K562 (cell line): ENCODE results near the gene ZCCHC24. TPM values are rescaled to one million over a fixed set of nuclear protein-coding genes. Genes with fewer than 3 reads are reported as not detected.

Experiments
- ATAC-seq: fragments of 200-7000 bp; cut with Tn5 transposase; 3 replicates; pipeline ENCODE4 v1.9.1; 2020; ENCODE audit warnings: moderate library complexity
- BruUV-seq: library from RNA; stranded (reverse); fragments of 400-500 nt; replicated peaks from 2 replicates; lab custom pipeline; 2021; lab: Mats Ljungman, UMichigan
- CTCF ChIA-PET: fragments of 300-600 bp; formaldehyde crosslinking; extraction: SDS; loops from one replicate; lab custom pipeline; 2021; ENCODE audit warnings: low intra/inter-chr PET ratio; lab: Yijun Ruan, JAX
- POLR2A ChIA-PET: fragments of 300-600, 350-650 bp; sonication (Branson Sonifier 250); formaldehyde crosslinking; extraction: SDS; loops from one replicate; lab custom pipeline; 2021; ENCODE audit warnings: antibody characterized with exemption, inconsistent platforms; lab: Yijun Ruan, JAX
- DNase-seq, 4 experiments: peaks; one replicate each; pipeline versions ENCODE4 v3.0.0 to v3.0.0-alpha.2; 2011 to 2018; ENCODE audit warnings: low spot score in 3 of 4, mixed read lengths in 3 of 4; ENCODE audit errors: extremely low read depth in 1 of 4
- FAIRE-seq: peaks from 2 replicates; lab custom pipeline; 2011; peaks lifted over from hg19 to GRCh38; lab: Jason Lieb, UNC
- H2AFZ ChIP-seq: 2 replicates; pipeline ENCODE4 v1.6.0; 2011; ENCODE audit warnings: low read depth, low read length, control low read depth, inconsistent platforms
- H3K27ac ChIP-seq: fragments of 200-600 bp; 3 replicates; pipeline ENCODE4 v1.8.0; 2011; ENCODE audit warnings: low read depth, mild to moderate bottlenecking, control low read depth, inconsistent platforms, low read length, moderate library complexity, mixed read lengths; ENCODE audit errors: extremely low read depth
- H3K27me3 ChIP-seq, 2 experiments: fragments of 300-600 bp in 1 of 2; 2 replicates in 1 of 2; 3 replicates in 1 of 2; pipeline versions ENCODE4 v1.6.0 to v1.8.0; 2011; ENCODE audit warnings: inconsistent platforms in 2 of 2, low read length in 2 of 2, mild to moderate bottlenecking in 1 of 2, mixed read lengths in 1 of 2, moderate library complexity in 1 of 2; ENCODE audit not compliant: control insufficient read depth in 2 of 2, insufficient read depth in 2 of 2
- H3K36me3 ChIP-seq: fragments of 300-600 bp; 3 replicates; pipeline ENCODE4 v1.8.0; 2011; ENCODE audit warnings: mild to moderate bottlenecking, low read length, inconsistent platforms; ENCODE audit not compliant: control insufficient read depth, insufficient read depth
- H3K4me1 ChIP-seq, 2 experiments: fragments of 200-600 bp in 1 of 2; replicated peaks in 1 of 2; 2 replicates in 1 of 2; 3 replicates in 1 of 2; pipeline versions ENCODE4 v1.5.1 to v1.8.0; 2011; ENCODE audit warnings: inconsistent platforms in 2 of 2, low read length in 2 of 2, mild to moderate bottlenecking in 1 of 2, mixed read lengths in 1 of 2, moderate library complexity in 1 of 2; ENCODE audit not compliant: control insufficient read depth in 2 of 2, insufficient read depth in 2 of 2
- H3K4me2 ChIP-seq: 2 replicates; pipeline ENCODE4 v1.6.1; 2011; ENCODE audit warnings: low read length, control low read depth, inconsistent platforms, mixed read lengths; ENCODE audit not compliant: insufficient read depth
- H3K4me3 ChIP-seq: fragments of 200-600 bp; sonication (generic), shearing (Covaris generic); 2 replicates; pipeline ENCODE4 v1.5.1; 2016; ENCODE audit warnings: control low read depth, inconsistent platforms
- H3K79me2 ChIP-seq: fragments of 200-600 bp; 3 replicates; pipeline ENCODE4 v1.8.0; 2011; ENCODE audit warnings: low read length, inconsistent platforms; ENCODE audit not compliant: control insufficient read depth, insufficient read depth
- H3K9ac ChIP-seq, 2 experiments: 2 replicates each; pipeline versions ENCODE4 v1.6.0 to v1.6.1; 2011; ENCODE audit warnings: low read depth in 2 of 2, low read length in 2 of 2, control low read depth in 1 of 2, inconsistent platforms in 1 of 2, mild to moderate bottlenecking in 1 of 2, mixed read lengths in 1 of 2; ENCODE audit not compliant: insufficient read depth in 1 of 2
- H3K9me1 ChIP-seq: one replicate; pipeline ENCODE4 v1.6.0; 2011; ENCODE audit warnings: inconsistent platforms, mild to moderate bottlenecking, low read length, moderate library complexity; ENCODE audit not compliant: control insufficient read depth, insufficient read depth
- H3K9me3 ChIP-seq: replicated peaks from 2 replicates; pipeline ENCODE4 v1.5.1; 2011; ENCODE audit warnings: low read depth, low read length, inconsistent platforms; ENCODE audit not compliant: control insufficient read depth, insufficient read depth
- H4K20me1 ChIP-seq: replicated peaks from 2 replicates; pipeline ENCODE4 v1.6.1; 2011; ENCODE audit warnings: low read length, inconsistent platforms, mixed read lengths; ENCODE audit not compliant: control insufficient read depth, insufficient read depth
- PTTG1 ChIP-seq: fragments of 450-650 bp; IDR thresholded peaks from 2 replicates; pipeline ENCODE4 v1.6.1; 2016; ENCODE audit warnings: low read depth, mild to moderate bottlenecking, missing genetic modification characterization, missing compliant biosample characterization
- XRCC4 ChIP-seq: IDR thresholded peaks from one replicate; pipeline ENCODE4 v1.6.1; 2011; ENCODE audit not compliant: insufficient read depth, insufficient read length; ENCODE audit errors: extremely low read depth
- WGBS: fragments of 100-300 bp; shearing (Covaris generic); methylation state at CpG from one replicate; pipeline ENCODE4 v1.1.6; 2016; ENCODE audit warnings: low coverage, mixed read lengths; ENCODE audit not compliant: insufficient coverage; ENCODE audit errors: missing lambda C conversion rate; 5-methylcytosine and 5-hydroxymethylcytosine counted together
- in situ Hi-C: fragments of 300-500 bp; cut with MboI; formaldehyde crosslinking; loops from 4 replicates; pipeline ENCODE4 v1.15.0; 2018; ENCODE audit warnings: inconsistent platforms, mixed read lengths
- intact Hi-C: fragments of 100-400 bp; cut with micrococcal nuclease; formaldehyde crosslinking; loops from 2 replicates; pipeline ENCODE4 v1.14.2; 2022
- polyA plus RNA-seq, 8 experiments: library from polyadenylated mRNA; depleted of rRNA in 4 of 8; stranded (reverse) in 5 of 8; unstranded in 3 of 8; fragments of >200 nt; fragmentation: Nextera tagmentation in 2 of 8; fragmentation: Illumina TruSeq in 1 of 8; extraction: Ambion mirVana in 2 of 8; extraction: Trizol in 1 of 8; gene quantifications; 2 replicates each; pipeline versions ENCODE4 v1.2.1 to v1.2.3, GENCODE V29; 2011 to 2014; ENCODE audit warnings: inconsistent platforms in 1 of 8, missing spikeins in 1 of 8
- total RNA-seq, 7 experiments: library from RNA; depleted of rRNA in 6 of 7; stranded (reverse); fragments of >200 nt in 6 of 7; fragmentation: Illumina TruSeq in 2 of 7; extraction: Trizol in 2 of 7; gene quantifications; 2 replicates each; pipeline versions ENCODE4 v1.2.1 to v1.2.3, GENCODE V29; 2011 to 2021; ENCODE audit warnings: low replicate concordance in 1 of 7
- TF ChIP-seq, protein P1 (sequence below): fragments of 250-450 bp; sonication (Bioruptor Pico); IDR thresholded peaks from 2 replicates; pipeline ENCODE4 v1.5.1; 2021; ENCODE audit warnings: mild to moderate bottlenecking

Gene ZCCHC24
- total and polyA plus RNA-seq, 9 of the 15 experiments (the other 6 are each of a cell fraction or from before 2014, with no cell fraction given) = 0.84 to 11.0 (median 4.6) TPM

DNA sequence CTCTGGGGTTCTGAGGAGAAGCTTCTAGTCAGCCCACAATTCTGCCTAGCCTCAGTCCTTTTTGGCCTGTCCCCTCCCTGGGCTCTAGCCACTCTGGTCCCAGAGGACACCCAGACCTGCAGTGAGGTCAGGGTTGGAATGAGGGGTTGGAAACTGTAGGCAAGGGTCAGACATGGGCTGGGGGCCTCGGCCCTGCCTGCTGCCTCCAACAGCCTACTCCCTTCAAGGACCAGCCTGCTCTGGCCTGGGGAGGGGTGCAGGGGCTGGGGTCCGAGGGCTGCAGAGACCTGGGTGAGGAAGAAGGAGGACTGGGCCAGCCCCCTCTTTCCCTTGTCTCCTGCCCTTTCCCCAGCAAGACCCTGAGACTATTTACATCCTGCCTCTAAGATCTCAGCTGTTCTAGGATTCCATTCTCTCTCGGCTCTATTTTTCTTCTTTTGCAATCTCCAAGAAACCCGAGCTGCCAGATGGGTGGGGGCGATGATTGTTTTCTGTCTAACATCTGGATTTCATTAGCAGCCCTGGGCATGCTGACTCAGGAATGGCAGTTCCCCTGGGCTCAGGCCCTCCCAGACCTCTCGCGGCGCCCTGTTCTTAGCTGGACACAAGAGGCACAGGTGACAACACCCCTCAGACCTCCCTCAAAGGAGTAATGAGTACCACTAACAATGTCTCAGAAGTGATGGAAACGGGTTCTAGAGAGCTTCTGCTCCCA lies 23.1 kb downstream of the ZCCHC24 start:
- Histone ChIP-seq H2AFZ (no peak overlapping the region), H3K4me2 (no peak overlapping the region), H3K79me2 (no peaks in the 10 kb centered on the region), H3K4me1 (peaks cover 0 to 5% of the 10 kb centered on the region in 2 experiments; a peak in 1 of 5 replicates), H3K9ac (no peak overlapping the region), H3K27ac (no peak overlapping the region), H4K20me1 (no peaks in the 10 kb centered on the region), H3K9me3 (no peaks in the 10 kb centered on the region), H3K36me3 (no peaks in the 10 kb centered on the region; the same call in 2 of the 3 replicates), H3K27me3 (no peaks in the 10 kb centered on the region), H3K4me3 (no peak overlapping the region), H3K9me1 (no peaks in the 10 kb centered on the region)
- TF ChIP-seq XRCC4 = no peak
- TF ChIP-seq, protein P1, sequence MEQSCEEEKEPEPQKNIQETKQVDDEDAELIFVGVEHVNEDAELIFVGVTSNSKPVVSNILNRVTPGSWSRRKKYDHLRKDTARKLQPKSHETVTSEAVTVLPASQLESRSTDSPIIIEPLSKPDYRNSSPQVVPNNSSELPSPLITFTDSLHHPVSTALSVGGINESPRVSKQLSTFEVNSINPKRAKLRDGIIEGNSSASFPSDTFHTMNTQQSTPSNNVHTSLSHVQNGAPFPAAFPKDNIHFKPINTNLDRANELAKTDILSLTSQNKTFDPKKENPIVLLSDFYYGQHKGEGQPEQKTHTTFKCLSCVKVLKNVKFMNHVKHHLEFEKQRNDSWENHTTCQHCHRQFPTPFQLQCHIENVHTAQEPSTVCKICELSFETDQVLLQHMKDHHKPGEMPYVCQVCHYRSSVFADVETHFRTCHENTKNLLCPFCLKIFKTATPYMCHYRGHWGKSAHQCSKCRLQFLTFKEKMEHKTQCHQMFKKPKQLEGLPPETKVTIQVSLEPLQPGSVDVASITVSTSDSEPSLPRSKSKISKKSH (CRISPR knock-in tag) = no peak
- no peak for TF ChIP-seq PTTG1 (tag)
- CTCF ChIA-PET = interaction anchor here (0.5 kb wide), 1 partner anchor 45 kb away, joined by 3 read pairs; no protein-coding TSS in a partner anchor
- 60% methylated on average over 9 of the region's 9 CpGs for WGBS
- DNase-seq (no peak), FAIRE-seq (no peak), ATAC-seq (no peak)
- intact Hi-C loops = no loop called here
- in situ Hi-C loops = no loop called here
- POLR2A ChIA-PET = interaction anchor here (0.6 to 1.4 kb wide), 5 partner anchors 10 to 115 kb away, joined by 3 to 6 read pairs (median 3); no protein-coding TSS in a partner anchor
- BruUV-seq = no TSS peak
